ENCODE results near the gene NT5C1A.

Gene NT5C1A

DNA sequence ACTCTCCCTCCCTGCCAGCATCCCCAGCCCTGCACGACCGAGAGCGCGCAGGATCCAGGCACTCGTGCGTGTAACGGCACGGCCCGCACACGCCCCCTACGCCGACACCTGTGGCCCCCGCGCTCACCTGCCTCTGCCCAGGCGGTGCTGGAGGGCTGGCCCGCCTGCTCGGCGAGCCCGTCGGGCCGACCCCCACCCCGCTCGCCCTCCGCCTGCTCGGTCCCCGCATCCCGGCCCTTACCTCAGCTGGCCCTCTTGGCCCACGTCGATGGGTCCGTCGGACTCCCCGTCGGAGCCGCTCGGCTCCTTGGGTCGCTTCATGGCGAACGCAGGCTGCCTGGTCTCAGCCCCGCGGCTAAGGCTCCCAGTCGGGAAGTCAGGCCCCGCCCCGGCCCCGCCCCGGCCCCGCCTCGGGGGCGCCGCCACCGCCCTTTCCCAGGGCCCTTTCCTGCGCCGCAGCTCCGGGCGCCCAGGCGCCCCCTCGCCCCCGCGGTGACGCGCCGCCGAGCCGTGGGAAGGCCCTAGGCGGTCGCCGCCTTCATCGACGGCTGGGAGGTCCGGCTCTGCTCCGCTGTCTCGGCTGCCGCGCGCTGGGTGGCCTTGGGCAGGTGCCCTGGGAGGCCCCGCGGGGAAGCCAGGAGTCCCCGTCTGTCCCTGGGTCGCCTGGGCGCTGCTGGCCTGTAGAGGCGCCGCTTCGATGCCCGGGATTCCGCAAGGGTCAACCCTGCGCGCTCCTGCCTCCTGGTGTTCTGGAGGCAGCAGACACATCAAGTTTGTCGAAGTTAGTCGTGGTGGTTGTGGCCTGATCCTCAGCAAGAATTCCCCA is 32.4 kb downstream of the NT5C1A start, which contains the start of gene HEYL:
Gene HEYL, minus strand, starts transcription at position 339 of the 826 bp plus-strand sequence. Its CDS starts 18 bp downstream, at position 321.
- DNase-seq (ENCODE audit: extremely low read depth in 1 of 2, low read depth in 1 of 2), result peak; percentile 51 to 59

DNA sequence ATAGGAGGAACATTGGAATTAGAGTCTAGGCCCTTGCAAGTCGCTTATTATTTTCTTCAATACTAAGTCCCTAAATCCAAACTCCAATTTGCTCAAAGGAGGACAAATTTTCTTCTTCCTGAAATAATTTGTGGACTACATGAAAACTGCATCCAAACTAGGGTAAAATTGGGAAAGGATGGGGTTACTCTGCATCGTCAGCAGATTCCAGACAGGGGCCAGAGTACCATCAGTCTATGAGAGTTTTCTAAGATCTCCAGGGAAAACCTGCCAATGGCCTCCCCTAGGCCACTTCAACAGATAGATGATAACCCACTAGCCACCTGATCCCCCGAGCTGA is 33.0 kb downstream of the NT5C1A start:
- DNase-seq (ENCODE audit: extremely low read depth in 1 of 2, low read depth in 1 of 2), result no peak

DNA sequence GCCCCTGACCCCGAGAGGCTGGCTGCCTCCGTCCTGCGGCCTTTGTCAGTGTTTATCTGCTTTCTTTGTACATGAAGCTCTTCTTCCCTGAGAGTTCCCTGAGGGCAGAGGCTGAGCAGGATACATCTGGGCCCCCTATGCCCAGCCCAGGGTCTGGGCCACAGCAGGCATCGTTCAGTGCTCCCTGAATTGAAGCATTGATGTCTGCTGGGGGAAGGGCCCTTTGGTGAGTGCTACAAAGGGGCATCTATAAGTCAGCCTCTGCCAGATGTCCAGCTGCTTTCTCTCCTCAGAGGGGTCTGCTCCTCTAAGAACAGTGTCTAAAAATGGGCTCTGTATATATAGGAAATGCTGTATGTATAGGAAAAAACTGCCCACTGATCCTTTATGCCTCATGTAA is 34.5 kb downstream of the NT5C1A start:
- DNase-seq (ENCODE audit: extremely low read depth in 1 of 2, low read depth in 1 of 2), result no peak

DNA sequence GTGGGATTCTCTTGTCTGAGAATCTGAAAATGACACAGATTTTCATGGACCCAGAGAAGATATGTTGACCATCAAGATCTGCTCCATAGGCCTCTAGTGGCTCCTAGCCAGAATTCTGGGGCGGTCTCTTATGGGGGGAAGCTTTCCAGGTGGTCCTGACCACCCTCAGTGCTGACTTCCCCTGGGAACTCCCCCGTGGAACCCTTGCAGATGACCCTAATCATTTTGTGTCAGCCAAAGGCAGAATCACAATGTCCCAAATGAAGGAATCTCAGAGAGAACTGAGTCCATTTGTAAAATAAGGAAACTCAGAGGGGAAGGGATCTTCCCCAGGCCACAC is 36.1 kb downstream of the NT5C1A start:
- DNase-seq (ENCODE audit: extremely low read depth in 1 of 2, low read depth in 1 of 2), result no peak

DNA sequence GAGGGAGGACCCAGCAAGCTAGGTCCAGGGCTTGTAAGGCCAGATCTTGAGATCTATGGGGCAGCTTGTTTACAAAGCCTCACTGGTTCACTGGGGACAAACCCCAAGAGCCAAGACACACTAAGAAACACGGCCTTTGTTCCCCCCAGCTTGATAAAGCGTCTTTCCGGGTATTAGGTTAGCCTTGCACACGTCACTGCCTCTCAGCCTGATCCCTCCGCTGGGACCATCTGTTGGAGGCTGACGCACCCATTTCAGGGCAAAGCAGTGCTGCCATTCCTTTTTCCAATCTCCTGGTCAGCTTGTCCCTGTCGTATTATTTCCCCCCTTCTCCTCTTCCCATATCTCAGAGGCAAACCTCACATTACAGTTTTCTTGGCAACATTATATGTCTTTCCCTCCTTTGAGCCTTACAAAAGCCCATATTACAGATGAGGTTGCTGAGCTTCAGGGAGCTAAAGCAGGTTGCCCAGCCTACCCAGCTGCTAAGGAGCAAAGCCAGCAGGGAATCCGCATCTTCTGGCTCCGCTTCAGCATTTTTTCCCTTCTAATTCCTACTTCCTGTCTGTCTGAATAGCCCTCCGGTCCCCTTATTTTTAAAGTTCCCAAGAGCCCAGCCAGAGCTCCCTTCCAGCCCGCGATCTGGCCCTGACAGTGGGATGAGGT is 36.6 kb downstream of the NT5C1A start:
- no peak for DNase-seq (ENCODE audit: extremely low read depth in 1 of 2, low read depth in 1 of 2)

DNA sequence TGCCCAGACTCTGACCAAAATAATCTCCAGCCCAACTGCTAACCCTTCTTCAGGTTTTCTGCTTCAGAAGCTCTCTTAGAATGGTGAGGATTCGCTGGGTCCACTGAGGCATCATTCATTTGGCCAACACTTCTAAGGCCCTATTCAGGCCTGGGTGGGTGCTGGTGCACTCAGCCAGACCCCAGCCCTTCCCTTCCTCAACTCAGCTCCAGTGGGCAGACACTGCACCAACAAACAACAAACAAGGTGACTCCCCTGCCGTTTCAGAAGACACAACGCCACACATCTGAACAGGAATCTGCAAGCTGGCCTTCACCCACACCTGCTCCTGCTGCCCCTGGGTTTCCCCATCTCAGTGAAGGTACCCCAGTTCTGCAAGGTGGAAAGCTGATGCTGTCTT is 38.5 kb downstream of the NT5C1A start:
- DNase-seq (ENCODE audit: extremely low read depth in 1 of 2, low read depth in 1 of 2), result no peak

DNA sequence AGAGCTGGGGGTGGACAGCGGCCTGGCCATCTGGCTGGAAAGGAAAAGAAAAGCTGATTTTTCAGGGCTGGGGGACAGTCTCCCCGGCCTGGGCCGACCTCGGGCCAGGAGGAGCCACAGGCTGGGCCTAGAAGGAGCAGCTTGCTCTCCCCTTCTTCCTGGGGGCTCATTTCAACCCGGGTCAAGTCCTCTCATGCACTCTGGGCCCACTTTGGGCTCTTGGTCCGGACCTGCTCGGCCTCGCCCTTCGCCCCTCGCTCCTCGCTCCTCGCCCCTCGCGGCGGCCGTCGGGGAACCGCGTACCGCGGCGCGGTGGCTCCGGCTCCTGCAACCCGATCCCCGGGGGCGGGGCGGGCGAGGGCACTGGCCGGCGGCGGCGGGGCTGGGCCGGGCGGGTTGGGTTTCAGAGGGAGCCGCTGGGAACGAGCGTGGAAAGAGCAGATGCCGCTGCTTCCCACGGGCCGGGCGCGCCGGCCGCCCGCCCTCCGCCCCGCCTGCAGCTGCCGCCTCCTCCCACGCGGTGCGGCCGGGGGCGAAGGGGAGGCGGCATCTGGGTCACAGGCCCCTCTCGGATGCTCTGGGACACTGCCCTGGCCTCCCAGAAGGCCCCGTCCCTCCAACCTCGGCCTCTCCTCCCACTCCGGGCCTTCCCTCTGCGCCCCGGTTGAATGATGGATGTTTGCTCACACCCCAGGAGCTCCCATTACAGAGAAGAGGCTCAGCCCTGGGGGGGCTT is 39.1 kb downstream of the NT5C1A start:
- DNase-seq (ENCODE audit: extremely low read depth in 1 of 2, low read depth in 1 of 2), result no peak

DNA sequence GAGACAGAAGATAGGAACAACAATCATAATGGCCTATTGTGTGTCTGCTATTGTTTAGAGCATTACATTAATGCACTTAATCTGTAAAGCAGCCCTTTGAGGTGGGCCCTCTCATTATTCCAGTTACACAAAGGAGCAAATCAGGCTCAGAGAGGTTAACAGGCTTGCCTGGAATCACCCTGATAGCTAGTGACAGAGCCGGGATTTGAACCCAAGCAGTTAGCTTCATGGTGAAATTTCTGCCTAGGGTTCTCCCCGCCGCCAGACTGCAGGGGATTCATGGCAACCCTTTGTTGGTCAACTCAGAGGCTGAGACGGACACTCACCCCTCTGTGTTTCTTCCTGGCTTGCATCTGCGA is 39.6 kb downstream of the NT5C1A start:
- no peak for DNase-seq (ENCODE audit: extremely low read depth in 1 of 2, low read depth in 1 of 2)

DNA sequence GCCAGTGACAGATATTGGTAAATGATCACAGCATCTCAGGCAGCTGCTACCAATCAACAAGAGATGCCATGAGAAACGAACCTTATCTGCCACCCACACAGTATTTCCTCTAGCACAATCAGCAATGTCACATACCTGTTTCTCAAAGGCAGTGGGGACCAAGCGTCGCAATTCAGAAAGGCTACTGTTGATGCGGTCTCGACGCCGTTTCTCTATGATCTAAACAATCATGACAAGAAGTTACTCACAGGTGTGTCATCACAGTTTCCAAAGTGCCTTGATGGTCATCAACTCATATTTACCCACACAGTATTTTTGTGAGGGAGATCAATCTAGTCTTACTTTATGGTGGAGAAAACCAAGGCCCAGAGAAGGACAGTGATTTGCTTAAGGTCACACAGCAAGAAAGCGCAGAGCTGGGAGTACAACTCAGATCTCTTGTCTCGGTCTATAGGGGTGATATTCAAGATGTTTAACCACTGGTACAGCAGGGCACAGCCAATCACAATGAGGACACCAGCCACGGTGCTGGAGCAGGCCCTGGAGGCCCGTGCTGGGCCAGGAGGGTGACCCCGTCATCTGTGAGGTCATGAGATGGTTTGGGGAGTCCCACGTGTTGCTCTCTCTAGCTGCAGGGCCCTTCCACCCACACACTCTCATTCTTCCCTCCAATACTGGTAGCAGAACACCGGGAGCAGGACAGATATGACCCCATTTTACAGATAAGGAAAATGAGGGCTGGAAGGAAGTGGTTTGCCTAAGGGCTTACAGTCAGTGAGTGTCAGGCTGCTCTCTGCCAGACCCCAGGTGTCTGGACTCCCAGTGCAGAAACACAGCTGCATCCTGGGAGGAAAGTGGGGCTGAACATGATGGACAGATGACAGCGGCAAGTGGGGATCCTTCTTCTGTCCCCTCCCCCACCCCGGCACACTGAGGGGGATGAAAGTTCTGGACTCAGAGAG is 40.3 kb downstream of the NT5C1A start:
- peak in 1 of 2 donors; percentile 16 for DNase-seq (ENCODE audit: extremely low read depth in 1 of 2, low read depth in 1 of 2)

DNA sequence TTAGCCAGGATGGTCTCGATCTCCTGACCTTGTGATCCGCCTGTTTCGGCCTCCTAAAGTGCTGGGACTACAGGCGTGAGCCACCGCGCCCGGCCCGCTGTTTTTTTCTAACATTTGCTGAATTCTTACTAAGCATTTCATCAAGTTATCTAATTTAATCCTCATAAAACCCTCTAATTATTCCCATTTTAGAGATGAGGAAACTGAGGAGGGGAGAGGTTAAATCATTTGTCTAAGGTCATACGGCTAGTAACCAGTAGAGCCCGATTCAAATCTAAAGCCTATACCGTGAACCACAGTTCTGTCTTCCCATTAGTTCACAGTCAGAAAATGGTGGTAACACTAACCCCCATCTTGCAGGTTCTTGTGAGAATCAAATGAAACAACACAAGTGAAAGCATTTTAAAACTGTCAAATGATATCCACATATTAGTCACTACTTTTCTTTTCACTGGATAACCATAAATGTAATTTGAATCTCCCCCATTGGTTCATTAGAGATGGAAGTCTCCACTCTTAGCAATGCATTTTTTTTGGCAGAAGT is 43.0 kb downstream of the NT5C1A start:
- no peak for DNase-seq (ENCODE audit: extremely low read depth in 1 of 2, low read depth in 1 of 2)

DNA sequence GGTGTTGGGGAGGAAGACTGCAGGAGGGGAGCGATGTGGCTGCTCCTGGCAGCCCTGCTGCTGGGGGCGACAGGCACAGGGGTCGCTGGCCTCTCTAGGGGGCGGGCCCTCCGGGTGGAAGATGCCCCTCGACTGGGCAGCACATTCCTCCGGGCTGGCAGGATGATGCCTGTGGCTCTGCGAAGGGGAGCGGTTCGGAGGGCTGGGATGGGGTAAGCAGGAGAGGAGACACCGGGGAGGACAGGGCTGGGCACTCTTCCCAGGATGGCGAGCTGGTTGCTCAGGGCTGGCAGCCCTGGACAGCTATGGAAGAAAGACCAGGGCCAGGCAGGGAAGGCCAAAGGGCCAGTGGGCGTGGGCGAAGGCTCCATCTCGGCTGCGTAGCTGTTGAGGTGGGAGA is 45.3 kb downstream of the NT5C1A start:
- no peak for DNase-seq (ENCODE audit: extremely low read depth in 1 of 2, low read depth in 1 of 2)

DNA sequence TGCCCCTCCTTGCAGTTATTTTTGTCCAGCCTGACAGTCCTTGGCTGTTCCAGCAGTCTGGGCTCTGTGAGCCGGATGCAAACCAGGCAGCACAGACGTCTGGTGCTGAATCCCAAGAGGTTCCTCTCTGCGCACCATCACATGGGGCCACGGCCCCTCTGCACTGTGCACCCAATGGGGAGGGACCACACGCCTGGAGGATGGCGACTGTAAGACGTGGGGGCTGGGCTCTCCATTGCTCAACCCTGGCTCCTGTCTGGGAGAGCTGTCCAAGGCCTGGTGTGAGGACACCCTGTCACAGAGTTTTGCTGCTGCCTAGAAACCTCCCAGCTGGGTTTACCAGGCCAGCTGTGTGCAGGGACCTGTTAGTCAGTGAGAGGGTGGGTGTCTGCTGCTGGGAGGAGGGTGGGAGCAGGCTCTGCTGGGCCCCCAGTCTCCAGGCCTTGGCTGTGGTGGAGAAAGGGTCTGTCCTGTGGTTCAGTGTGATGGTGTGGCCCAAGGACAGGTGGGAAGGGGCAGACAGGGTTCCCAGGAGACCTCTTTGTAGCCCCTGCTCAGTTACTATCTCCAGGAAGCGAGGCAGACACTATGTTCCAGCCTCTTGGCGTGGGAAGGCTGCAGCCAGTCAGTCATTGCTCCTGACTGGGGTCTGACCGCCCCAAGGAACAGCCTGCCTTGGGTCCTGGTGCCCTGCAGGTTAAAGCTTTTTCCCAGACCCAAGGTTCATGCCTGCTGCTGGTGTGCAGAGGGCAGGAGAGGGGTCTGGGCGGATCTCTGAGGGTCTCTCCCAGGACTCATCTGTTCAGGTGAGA is 46.2 kb downstream of the NT5C1A start:
- no peak for DNase-seq (ENCODE audit: extremely low read depth in 1 of 2, low read depth in 1 of 2)

DNA sequence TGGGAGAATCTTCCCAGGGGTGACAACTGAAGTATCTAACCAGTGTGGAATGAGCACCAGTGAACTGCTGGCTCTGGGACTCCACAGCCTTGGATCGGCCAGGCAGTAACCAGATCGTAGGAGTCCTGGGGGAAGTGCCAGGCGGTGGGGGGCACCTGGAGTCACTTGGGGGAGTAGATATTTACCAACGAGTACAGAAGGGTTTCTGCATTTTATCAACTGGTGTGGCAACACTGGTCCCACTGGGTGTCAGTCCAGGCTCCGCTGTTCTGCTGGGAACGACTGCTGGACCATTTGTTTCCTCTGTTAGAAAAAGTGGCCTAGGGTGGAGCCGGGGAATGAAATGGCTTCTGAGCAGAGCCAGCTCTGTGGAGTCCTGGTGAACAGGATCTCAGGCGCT is 46.9 kb downstream of the NT5C1A start:
- no peak for DNase-seq (ENCODE audit: extremely low read depth in 1 of 2, low read depth in 1 of 2)

DNA sequence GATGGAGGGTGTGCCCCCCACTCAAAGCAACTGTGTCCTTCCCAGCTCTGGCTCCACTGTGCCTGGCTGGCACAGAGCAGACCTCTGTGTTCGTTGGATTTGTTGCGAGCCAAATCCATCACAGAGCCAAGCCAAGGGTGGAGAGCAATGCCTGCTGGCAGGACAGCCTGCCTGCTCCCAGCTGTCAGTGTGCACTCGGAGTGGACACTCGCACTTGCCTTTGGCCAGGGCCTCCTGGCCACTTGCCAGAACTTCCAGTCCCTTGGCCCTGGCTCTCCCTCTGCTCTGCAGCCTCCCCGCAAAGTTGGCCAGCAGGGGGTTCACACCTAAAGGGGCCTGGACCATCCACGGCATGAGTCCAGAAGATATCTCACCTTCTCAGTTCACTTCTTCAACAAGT is 48.9 kb downstream of the NT5C1A start:
- no peak for DNase-seq (ENCODE audit: extremely low read depth in 1 of 2, low read depth in 1 of 2)

DNA sequence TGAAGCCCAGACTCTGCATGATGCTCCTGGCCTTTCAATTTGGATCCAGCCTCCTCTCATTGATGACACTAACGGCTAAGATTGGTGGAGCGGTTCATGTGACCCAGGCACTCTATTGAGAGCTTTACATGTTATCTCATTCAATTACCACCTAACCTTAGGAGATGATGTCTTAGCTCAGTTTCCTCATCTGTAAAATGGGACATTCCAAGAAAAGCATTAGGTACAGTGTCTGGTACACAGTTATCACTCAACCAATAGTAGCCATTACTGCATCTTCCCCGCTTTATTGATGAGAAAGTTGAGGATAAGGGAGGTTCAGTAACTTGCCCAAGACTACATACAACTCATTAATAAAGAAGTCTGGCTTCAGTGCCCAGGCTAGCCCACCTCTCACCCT is 49.5 kb downstream of the NT5C1A start:
- DNase-seq (ENCODE audit: extremely low read depth in 1 of 2, low read depth in 1 of 2), result no peak

DNA sequence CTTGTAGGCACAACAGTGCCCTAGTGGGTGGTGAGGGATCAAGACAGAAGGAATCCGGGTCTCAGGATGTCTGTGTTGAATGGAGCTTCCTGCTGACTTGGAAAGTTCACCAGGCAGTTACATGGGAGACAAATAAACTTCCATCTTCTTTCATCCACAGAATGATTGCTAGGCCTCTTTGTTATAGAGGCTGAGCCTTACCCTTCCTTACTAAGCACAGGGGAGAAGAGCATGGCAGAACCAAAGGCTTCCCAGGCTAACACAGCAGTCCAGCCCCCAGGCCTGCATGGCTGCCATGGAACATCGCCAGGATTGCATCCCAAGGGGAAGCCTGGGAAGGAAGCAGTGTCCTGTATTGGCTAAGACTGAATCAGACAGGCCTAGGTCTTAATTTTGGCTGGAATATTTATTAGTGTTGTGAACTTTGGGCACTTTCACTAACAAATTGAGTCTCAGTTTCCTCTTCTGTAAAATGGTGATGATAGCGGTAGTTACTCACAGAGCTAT is 51.2 kb downstream of the NT5C1A start:
- DNase-seq (ENCODE audit: extremely low read depth in 1 of 2, low read depth in 1 of 2), result no peak

DNA sequence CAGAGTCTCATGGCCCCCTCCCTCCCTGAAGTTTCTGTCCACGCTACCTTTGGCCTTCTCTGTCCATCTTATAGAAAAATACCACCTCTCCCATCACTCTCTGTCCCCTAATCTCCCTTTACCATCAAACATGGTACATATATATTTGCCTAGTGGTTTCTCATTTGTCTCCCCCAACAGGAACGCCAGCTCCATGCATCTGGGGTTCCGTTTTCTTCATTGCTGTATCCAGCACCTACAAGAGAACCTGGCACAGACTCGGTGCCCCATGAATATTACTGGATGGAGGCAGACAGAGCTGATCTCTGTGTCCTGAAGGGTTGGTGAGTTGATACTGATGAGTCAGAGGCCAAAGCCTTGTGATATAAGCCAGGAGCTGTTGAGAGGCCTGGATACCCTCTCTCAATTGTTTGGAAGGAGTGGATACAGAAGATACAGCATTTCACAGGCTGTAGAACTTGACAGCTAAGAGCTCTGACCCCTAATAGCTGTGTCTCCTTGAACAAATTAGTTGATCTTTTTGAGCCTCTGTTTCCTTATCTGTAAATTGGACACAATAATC is 54.3 kb downstream of the NT5C1A start:
- DNase-seq (ENCODE audit: extremely low read depth in 1 of 2, low read depth in 1 of 2), result no peak

DNA sequence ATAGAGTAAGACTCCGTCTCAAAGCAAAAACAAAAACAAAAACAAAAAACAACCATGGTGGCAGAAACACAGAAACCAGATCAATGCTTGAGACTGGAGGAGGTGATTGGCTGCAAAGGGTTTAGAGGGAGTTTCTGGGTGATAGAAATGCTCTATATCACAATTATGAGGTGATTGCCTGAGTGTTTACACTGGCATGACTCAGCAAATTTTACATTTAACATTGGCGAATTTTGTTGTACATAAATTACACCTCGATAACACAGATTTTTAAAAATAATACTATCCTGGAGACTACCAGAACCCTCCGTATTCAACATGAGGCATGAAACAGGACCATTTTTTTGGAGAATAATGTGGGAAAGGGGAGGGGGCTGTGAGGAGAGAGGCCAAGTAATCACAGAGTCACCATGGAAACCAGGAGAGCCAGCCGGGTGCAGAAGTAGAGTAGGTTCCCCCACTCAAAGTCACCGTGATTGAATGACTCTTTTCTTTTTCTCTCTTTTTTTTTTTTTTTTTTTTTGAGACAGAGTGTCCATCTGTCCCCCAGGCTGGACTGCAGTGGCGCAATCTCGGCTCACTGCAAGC is 56.7 kb downstream of the NT5C1A start:
- DNase-seq (ENCODE audit: extremely low read depth in 1 of 2, low read depth in 1 of 2), result no peak

DNA sequence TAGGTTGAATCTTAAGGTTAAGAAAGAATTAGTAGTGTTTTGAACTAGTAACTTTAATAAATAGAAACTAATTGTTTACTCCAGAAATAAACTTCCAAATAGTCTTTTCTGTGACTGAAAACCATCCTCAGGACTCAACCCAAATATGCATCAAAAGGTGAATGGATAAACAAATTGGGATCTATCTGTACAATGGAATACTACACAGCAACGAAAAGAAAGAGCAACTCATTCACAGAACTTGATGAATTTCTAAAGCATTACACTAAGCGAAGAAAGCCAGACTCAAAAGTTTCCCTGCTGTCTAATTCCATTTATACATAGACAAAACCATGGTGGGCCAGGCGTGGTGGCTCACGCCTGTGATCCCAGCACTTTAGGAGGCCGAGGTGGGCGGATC is 57.4 kb downstream of the NT5C1A start:
- DNase-seq (ENCODE audit: extremely low read depth in 1 of 2, low read depth in 1 of 2), result no peak

Data from stimulated activated CD8-positive, alpha-beta memory T cell treated with anti-CD3 and anti-CD28 coated beads, Interleukin-7, amount 100 ng/mL, for 48 hours (primary cell).